HG02610 (cell line): ENCODE data around the gene GUCY1A1.

Experiments
- ATAC-seq: cut with Tn5 transposase; IDR thresholded peaks from one replicate; pipeline ENCODE4 v1.9.1; 2021; ENCODE audit warnings: mild to moderate bottlenecking, moderate library complexity; ENCODE audit not compliant: unreplicated experiment

The GUCY1A1 gene

DNA sequence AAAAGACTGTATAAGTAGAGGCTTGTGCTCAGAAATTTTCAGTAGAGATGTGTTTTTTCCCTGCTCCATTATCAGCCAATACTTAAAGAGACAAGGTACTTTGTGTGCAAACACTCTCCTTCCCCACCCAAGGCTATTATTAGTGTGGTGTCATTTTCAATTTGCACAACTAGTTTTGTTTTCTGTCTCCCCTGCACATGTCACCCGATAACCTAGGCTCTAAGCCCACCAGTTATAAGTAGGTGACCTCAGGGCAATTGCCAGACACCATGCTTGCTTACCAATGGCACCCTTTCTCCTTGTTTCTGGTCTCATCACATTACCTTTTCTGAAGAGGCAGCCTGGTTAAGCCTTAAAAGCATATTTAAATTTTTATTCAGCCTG, 8.0 kb upstream of the GUCY1A1 start:
- no peak for ATAC-seq

DNA sequence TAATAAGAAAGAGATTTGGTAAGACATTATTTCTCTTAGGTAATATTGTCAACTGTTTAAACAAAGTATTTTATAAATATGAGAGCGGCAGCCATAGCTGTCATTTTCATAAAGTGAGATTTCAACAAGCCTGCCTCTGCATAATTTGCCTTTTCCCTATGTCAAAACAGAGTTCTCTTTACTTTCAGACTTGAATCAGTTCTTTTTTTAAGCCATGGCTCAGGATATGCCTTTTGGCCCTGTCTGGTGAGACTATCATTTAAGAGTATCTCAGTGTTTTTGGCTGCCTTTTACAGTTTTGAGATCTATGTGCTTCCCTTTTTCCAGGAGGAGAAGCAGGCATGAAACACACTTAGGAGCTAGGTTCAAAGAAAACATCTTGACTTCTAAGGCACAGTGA, 7.5 kb upstream of the GUCY1A1 start:
- no peak for ATAC-seq

GRCh38 chr4:155660436-155660835, 6.2 kb upstream of the GUCY1A1 start:
- ATAC-seq = no peak

GRCh38 chr4:155665054-155665453, 1.6 kb upstream of the GUCY1A1 start:
- ATAC-seq = no peak

- ATAC-seq = peak; percentile 60
These were observed 547 bp downstream of the GUCY1A1 start for GRCh38 chr4:155667222-155667567.

- peak; percentile 62 for ATAC-seq
These were observed 1.2 kb downstream of the GUCY1A1 start for GRCh38 chr4:155667568-155668511.

DNA sequence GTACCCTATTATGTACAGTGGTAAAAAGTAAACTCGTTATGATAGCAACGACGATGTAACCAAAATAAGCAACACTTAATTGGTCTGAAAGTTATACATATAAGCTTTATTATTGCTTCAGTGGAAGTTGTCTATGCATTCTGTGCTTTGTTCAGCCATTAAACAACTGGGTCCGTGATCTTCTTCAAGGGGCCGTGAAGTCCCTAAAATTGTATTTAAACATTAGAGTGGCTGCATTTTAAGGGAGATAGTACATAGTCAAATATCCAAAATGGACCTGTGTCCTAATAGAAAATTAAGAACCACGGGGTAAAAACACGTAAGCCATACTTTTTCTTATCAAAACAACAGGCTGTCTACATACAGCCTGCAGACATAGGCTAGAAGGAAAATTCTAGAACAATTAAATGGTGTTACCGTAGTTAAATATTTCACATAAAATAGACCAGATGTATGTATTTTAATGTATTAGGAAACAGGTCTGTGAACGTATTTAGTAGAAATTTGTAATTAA, 2.1 kb downstream of the GUCY1A1 start:
- ATAC-seq = no peak

GRCh38 chr4:155672342-155672741, 5.7 kb downstream of the GUCY1A1 start:
- ATAC-seq = no peak

- no peak for ATAC-seq
These were observed 6.9 kb downstream of the GUCY1A1 start for GRCh38 chr4:155673453-155673979.

GRCh38 chr4:155674669-155675071, 8.0 kb downstream of the GUCY1A1 start:
- no peak for ATAC-seq

DNA sequence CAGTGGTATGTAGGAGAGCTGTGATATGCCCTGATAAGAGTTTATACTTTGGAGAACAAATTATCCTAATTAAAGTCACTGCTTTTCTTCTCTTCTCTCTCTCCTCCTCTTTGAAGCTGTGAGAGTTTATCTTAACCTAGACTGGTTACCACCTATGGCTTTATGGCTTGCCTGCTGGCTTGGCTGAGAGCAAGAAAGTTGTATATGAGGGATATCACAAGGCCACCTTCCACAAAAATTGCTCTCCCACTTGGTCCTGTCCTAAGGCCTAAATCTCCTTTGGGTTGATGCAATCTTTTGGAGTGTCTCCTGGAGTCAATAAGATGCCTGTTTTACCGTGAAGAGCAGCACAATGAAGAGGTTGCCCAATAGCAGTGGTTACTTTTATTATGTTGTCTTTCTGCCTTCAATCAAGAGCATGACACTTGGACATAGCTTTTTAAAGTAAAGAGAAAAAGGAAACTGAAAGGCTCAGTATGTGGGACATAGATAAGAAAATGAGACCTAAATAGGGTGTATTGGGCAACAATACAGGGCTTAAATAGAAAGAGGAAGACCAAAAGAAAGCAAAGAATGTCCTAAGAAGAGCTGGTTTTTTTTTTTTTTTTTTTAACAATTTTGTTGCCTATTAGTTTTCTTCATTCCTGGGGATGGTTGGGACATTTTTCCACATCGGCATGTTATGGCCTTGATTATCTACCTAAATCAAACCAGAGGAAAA, 9.2 kb downstream of the GUCY1A1 start:
- ATAC-seq = peak; percentile 69

- no peak for ATAC-seq
These were observed 9.8 kb downstream of the GUCY1A1 start for GRCh38 chr4:155676430-155676825.

- ATAC-seq = no peak
These were observed 11.4 kb downstream of the GUCY1A1 start for GRCh38 chr4:155678011-155678410.

- no peak for ATAC-seq
These were observed 12.7 kb downstream of the GUCY1A1 start for GRCh38 chr4:155679343-155679742.

- ATAC-seq = no peak
These were observed 15.2 kb downstream of the GUCY1A1 start for GRCh38 chr4:155681886-155682285.

DNA sequence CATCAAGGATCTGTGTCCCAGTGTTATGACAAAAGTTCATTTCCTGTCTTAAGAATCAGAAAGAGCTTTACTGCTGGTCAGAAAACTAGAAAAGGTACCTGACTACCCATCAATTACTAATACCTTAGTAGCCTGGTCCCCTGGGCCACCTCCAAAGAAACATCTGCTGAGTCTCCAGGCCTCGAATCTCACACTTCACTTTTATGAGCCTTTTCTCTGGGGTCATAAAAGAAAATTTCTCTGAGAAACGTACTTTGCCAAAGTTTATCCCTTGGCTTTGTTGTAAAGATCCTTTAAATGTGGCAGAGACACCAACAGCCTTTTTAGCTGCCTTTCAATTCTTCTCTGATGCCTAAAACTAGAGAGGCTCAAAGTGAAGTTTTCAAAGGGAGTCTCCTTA, 17.8 kb downstream of the GUCY1A1 start:
- no peak for ATAC-seq

DNA sequence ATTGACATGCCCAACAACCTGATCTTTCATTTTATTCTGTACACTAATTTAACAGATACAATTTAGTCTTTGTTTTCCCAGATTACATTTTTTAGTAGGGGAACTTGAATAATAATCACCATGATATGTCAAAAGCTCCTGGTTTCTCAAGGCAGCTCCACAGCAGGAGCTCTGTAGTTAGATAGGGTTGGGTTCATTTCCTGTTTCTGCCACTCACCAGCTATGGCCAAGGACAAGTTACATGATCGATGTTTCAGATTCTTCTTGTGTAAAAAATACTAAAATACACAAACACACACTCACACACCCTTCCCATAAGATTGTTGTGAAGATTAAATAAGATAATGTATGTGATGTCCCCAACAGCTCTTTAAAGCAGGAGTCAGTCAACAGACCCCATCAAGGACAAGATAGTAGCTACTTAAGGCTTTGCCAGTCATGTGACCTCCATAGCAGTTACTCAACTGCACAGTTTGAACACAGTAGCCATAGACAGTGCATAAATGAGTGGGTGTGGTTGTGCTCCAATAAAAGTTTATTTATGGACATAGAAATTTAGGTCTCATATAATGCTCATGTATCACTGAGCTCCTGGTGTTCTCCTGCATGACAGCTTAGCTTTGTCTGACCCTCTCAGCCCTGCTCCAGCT, 18.4 kb downstream of the GUCY1A1 start:
- no peak for ATAC-seq

- no peak for ATAC-seq
These were observed 20.8 kb downstream of the GUCY1A1 start for GRCh38 chr4:155687380-155687982.

- ATAC-seq = no peak
These were observed 21.6 kb downstream of the GUCY1A1 start for GRCh38 chr4:155688211-155688610.

DNA sequence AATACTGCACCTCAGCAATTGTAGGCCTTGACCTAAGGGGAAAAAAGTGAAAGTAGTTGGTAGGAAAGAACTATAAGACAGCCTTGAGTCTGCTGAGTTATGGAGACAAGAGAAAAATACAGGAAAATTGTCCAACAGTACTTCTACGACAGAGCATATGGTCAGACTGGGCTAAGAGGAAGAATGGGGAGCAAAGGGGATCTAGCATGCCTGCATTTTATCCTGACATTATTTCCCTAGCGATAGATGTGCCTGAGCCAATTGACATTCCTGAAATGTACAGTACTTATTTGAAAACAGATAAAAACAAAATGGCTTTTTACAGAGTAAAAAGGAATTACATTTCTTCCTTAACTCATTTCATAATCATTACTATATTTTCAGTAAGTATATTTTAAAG, 22.2 kb downstream of the GUCY1A1 start:
- no peak for ATAC-seq
